ENCODE measurements around the gene GMDS. TPM values are rescaled to one million over a fixed set of nuclear protein-coding genes. Genes with fewer than 3 reads are reported as not detected.

Gene GMDS
- total and polyA plus RNA-seq, 2 experiments from 2014 or later = 30.1 to 36.5 TPM

- DNase-seq (ENCODE audit: low spot score) = no peak
- Mint-ChIP-seq H3K36me3 (ENCODE audit: low read depth) (no peaks in the 10 kb centered on the region), H3K9me3 (no peaks in the 10 kb centered on the region), H3K27me3 (ENCODE audit: insufficient read depth, low read depth, poor library complexity) (peaks cover 4% of the 10 kb centered on the region), H3K4me3 (no peak overlapping the region), H3K4me1 (peaks cover 8% of the 10 kb centered on the region), H3K27ac (no peak overlapping the region)
- Histone ChIP-seq H4K20me1 (replicated peaks; ENCODE audit: insufficient read depth) (no peaks in the 10 kb centered on the region), H3K36me3 (ENCODE audit: insufficient read depth) (no peaks in the 10 kb centered on the region), H3K79me2 (replicated peaks; ENCODE audit: insufficient read depth) (no peaks in the 10 kb centered on the region; the same call in 1 of the 2 replicates), H3K4me1 (ENCODE audit: insufficient read depth) (no peaks in the 10 kb centered on the region), H3K27me3 (ENCODE audit: insufficient read depth) (no peaks in the 10 kb centered on the region), H3K9me2 (ENCODE audit: insufficient read depth) (no peaks in the 10 kb centered on the region), H3K27ac (ENCODE audit: low read depth) (no peak overlapping the region), H2AFZ (no peak overlapping the region), H3K4me2 (no peak overlapping the region), H3F3A (replicated peaks; ENCODE audit: low read depth) (no peaks in the 10 kb centered on the region), H3K4me3 (no peak overlapping the region)
- TF ChIP-seq JUNB (IDR thresholded peaks at IDR 0.05; ENCODE audit: unreplicated experiment) = no peak
- TF ChIP-seq ZNF114 (CRISPR knock-in tag; IDR thresholded peaks at IDR 0.05) = no peak
- TF ChIP-seq CTCF (conservative IDR thresholded peaks at IDR 0.05; ENCODE audit: low read depth in 2 of 2) = no peak
- no peak for TF ChIP-seq EZH2 (IDR thresholded peaks at IDR 0.05; ENCODE audit: low read depth, unreplicated experiment)
- TF ChIP-seq STAT1 (IDR thresholded peaks at IDR 0.05; ENCODE audit: unreplicated experiment) = no peak
- TF ChIP-seq ETS1 (IDR thresholded peaks at IDR 0.05) = no peak
- TF ChIP-seq NANOG (IDR thresholded peaks at IDR 0.05; ENCODE audit: borderline replicate concordance) = no peak
- TF ChIP-seq ZNF331 (CRISPR knock-in tag; IDR thresholded peaks at IDR 0.05; ENCODE audit: low read depth) = no peak
- TF ChIP-seq CREB1 (CRISPR knock-in tag; IDR thresholded peaks at IDR 0.05; ENCODE audit: low read depth) = no peak
- TF ChIP-seq REST (IDR thresholded peaks at IDR 0.05; ENCODE audit: unreplicated experiment) = no peak
- no peak for TF ChIP-seq POLR2AphosphoS5 (IDR thresholded peaks at IDR 0.05; ENCODE audit: low read depth)
- no peak for TF ChIP-seq EZH2phosphoT487 (IDR thresholded peaks at IDR 0.05; ENCODE audit: unreplicated experiment)
- no peak for TF ChIP-seq ZNF462 (CRISPR knock-in tag; IDR thresholded peaks at IDR 0.05)
- ATAC-seq = no peak
Observed at GRCh38 chr6:1963596-1963995, 281.8 kb downstream of the GMDS start.
